Kidney capillary endothelial cell (primary cell): Measurements from ENCODE around the gene VWA1.
"Not testable (repeated sequence)": the region's sequence is repeated elsewhere in the genome, so short reads cannot be mapped to it uniquely, and the experiment has no call there.

Experiments
- DNase-seq: peaks from one replicate; pipeline ENCODE4 v3.0.0-alpha.2; 2018; ENCODE audit warnings: low spot score

Gene VWA1

GRCh38 chr1:1435911-1436629 is 580 bp downstream of the VWA1 start:
- no peak for DNase-seq

DNA sequence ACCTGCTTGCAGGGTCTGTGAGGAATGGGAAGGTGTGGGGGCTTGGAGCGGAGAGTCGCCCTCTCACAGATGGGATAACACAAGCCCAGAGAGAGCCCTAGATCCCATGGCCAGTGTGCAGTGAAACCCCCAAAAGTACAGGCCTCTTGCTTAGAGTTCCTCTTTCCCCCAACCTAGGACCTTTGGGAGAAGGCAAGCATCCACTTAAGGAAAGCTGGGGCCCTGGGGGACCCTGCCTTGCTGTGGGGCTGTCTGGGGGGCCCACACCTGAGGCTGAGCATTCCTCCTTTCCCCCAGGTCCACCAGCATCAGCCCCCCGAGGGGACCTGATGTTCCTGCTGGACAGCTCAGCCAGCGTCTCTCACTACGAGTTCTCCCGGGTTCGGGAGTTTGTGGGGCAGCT is 1.1 kb downstream of the VWA1 start:
- no peak for DNase-seq

DNA sequence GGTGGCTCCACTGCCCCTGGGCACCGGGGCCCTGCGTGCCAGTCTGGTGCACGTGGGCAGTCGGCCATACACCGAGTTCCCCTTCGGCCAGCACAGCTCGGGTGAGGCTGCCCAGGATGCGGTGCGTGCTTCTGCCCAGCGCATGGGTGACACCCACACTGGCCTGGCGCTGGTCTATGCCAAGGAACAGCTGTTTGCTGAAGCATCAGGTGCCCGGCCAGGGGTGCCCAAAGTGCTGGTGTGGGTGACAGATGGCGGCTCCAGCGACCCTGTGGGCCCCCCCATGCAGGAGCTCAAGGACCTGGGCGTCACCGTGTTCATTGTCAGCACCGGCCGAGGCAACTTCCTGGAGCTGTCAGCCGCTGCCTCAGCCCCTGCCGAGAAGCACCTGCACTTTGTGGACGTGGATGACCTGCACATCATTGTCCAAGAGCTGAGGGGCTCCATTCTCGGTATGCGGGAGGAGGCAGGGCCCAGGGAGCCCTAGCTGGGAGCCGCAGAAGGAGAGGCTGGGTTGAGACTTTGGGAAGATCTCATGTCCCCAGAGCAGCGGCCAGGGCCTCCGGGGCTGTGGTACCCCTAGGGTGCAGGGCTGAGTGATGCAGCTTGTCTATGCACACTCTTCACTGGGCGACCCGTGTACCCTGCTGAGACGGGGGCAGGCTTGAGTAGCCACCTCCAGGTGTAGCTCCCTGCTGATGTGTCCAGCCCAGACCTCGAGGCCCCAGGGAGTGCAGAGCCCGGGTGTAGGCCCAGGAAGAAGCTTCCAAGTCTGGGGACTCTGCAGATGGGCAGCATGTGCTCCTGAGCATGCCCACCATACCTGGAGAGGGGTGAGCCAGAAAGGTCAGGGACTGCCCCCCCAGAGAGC is 1.8 kb downstream of the VWA1 start:
- DNase-seq, result no peak

GRCh38 chr1:1437904-1438376 is 2.5 kb downstream of the VWA1 start:
- DNase-seq, result no peak

DNA sequence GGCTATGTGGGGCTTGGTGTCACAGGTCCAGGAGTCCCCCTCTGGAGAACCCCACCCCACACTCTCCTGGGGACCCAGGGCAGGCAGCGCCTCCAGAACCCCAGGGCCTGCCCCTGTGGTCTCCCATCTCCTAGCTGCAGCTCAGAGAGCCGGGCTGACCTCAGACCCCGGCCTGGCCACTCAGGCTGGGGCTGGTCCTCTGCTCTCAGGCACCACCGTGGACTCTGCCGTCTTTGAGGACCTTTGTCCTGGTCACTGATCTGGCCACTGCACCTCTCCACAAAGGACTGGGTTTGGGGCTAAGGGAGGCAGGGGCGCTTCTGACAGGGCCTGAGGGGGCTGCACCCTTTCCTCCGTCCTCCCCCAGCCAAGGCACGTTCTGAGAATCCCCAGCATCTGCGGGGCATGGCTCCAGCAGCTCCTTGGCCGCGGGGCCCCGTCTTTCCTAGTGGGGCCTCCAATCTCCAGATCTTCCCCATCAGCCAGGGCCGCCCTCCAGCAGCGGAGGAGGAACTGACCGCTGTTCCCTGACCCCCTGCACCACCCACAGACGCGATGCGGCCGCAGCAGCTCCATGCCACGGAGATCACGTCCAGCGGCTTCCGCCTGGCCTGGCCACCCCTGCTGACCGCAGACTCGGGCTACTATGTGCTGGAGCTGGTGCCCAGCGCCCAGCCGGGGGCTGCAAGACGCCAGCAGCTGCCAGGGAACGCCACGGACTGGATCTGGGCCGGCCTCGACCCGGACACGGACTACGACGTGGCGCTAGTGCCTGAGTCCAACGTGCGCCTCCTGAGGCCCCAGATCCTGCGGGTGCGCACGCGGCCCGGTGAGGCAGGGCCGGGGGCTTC is 3.3 kb downstream of the VWA1 start:
- no peak for DNase-seq

DNA sequence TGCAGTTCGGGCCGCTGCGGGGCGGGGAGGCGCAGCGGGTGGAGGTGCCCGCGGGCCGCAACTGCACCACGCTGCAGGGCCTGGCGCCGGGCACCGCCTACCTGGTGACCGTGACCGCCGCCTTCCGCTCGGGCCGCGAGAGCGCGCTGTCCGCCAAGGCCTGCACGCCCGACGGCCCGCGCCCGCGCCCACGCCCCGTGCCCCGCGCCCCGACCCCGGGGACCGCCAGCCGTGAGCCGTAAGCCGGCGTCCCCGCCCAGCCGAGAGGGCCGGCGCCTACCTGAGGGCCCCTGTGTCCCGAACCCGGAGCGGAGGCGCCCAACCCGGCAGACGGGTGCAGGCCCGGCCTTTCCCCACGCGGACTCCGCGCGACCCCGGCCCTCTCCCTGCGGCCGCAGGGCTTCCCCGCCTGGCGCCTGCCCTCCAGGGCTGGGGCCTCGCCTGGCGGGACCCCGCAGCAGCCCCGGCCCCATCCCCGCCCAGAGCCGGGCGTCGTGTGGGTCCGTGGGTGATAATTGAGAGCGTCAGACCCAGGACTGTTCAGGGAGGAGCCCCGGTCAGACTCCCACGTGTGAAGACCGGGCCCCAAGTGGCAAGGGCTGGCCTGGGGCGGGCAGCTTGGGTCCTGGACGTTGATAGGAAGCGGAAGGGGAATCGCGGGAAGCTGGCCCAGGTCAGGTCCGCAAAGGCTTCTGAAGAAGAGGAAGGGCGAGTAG is 4.2 kb downstream of the VWA1 start:
- no peak for DNase-seq

- no peak for DNase-seq
Measured at GRCh38 chr1:1440262-1441001, 4.9 kb downstream of the VWA1 start.

- DNase-seq, result no peak
Measured at GRCh38 chr1:1441002-1441888, 5.8 kb downstream of the VWA1 start.

DNA sequence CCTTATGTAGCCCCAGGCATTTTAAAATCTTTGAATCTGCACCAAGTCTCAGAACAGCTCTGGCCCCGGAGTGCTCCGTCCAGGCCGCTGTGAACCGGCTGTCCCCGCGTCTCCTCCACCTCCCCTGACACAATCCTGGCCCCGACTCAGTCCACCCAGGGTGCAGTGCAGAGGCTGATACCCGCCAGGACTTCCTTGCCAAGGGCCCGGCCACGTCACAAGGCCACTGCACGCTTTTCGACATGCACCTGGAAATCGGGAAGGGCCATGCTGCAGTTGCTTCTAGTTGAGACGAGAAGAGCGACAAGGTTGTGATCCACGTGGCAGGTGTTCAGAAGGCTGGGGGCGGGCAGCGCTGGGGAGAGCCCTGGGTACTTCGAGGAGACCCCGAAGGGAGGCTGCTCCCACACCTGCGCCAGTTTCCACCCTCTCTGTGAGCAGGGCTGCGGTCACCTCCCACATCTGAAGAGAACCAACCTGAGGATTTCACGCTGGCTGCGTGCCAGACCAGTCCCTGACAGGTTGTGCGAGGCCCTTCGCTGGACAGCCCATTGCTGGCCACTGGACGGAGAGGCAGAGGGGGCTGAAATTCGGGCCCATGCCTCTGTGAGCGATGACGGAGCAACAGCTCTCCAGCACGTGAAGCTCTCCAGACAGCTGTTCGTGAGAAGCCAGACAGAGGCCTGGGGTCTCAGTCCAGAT is 6.7 kb downstream of the VWA1 start:
- no peak for DNase-seq

DNA sequence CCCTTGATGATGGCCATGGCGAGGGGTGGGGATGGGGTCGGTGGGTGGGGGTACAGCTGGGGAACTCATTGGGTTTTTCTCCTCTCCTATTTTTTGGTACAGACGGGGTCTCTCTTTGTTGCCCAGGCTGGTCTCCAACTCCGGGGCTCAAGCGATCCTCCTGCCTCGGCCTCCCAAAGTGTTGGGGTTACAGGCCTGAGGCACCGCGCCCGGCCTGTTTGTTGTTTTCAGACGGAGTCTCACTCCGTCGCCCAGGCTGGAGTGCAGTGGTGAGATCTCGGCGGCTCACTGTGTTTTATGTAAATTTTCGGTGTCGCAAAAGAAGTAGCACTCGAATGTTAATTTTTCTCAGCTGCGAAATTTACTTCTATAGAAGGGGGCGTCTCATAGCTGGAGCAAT is 11.1 kb downstream of the VWA1 start:
- DNase-seq, result not testable (repeated sequence)

- no peak for DNase-seq
Measured at GRCh38 chr1:1449099-1449739, 13.7 kb downstream of the VWA1 start, which contains the start of gene ATAD3C. ATAD3C (plus strand) TSS chr1:1449689; CDS start chr1:1450684, 995 bp downstream.

GRCh38 chr1:1450616-1451015 is 15.1 kb downstream of the VWA1 start:
- not testable (repeated sequence) for DNase-seq

- no peak for DNase-seq
Measured at GRCh38 chr1:1451696-1452364, 16.3 kb downstream of the VWA1 start.

DNA sequence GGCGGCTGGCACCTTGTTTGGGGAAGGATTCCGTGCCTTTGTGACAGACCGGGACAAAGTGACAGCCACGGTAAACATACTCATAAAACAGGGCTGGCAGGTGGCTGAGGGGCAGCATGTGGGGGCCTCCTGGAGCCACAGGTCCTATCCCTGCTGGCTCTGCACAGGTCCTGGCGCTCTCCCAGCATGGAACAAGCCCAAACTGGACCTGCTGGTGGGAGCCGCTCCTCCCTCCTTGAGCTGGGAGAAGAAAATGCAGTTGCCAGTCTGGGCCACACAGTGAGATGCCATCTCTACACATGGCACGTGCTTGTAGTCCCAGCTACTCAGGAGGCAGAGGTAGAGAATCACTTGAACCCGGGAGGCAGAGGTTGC is 16.9 kb downstream of the VWA1 start:
- DNase-seq, result not testable (repeated sequence)

GRCh38 chr1:1452882-1453281 is 17.4 kb downstream of the VWA1 start:
- no peak for DNase-seq

GRCh38 chr1:1454286-1455056 is 19.0 kb downstream of the VWA1 start:
- DNase-seq, result not testable (repeated sequence)

- DNase-seq, result no peak
Measured at GRCh38 chr1:1455366-1455884, 19.9 kb downstream of the VWA1 start.
